Prostate gland (tissue), 2 donors: ENCODE results near the gene NDRG3.

ENCODE experiments used
- POLR2A ChIP-seq: fragments of 450-650 bp; IDR thresholded peaks from one replicate; pipeline ENCODE4 v1.6.1; 2016; ENCODE audit warnings: antibody characterized with exemption, mild to moderate bottlenecking
- POLR2AphosphoS5 ChIP-seq: sonication (generic); formaldehyde crosslinking; IDR thresholded peaks from one replicate; pipeline ENCODE4 v1.6.1; 2017; ENCODE audit warnings: antibody characterized with exemption
- TF ChIP-seq, protein P1 (sequence below), 4 experiments: fragments of 200-600 bp in 2 of 4; fragments of 450-650 bp in 2 of 4; sonication (generic) in 2 of 4; IDR thresholded peaks; 1 replicate in 3 of 4; 2 replicates in 1 of 4; pipeline ENCODE4 v1.5.1; 2016 to 2019; ENCODE audit warnings: antibody characterized with exemption in 4 of 4, mild to moderate bottlenecking in 2 of 4, moderate library complexity in 2 of 4

DNA sequence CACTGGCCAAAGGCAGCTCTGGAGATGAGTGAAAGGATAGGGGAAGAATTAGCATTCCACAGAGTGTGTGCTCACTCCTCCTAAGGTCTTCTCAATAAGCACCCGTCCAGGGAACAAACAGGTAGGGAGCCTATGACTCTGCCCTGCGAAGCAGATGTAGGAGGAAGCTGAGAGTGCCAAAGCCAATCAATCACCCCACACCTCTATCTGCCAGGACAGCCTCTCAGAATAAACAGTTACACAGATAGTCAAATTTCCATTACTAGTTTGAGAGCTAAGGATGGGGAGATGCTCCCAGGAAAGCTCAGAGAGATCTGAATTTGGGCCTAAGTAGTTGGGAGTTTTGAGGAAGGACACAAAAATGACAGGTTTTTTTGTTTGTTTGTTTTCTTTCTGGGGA is 59.4 kb downstream of the NDRG3 start:
- TF ChIP-seq, protein P1, sequence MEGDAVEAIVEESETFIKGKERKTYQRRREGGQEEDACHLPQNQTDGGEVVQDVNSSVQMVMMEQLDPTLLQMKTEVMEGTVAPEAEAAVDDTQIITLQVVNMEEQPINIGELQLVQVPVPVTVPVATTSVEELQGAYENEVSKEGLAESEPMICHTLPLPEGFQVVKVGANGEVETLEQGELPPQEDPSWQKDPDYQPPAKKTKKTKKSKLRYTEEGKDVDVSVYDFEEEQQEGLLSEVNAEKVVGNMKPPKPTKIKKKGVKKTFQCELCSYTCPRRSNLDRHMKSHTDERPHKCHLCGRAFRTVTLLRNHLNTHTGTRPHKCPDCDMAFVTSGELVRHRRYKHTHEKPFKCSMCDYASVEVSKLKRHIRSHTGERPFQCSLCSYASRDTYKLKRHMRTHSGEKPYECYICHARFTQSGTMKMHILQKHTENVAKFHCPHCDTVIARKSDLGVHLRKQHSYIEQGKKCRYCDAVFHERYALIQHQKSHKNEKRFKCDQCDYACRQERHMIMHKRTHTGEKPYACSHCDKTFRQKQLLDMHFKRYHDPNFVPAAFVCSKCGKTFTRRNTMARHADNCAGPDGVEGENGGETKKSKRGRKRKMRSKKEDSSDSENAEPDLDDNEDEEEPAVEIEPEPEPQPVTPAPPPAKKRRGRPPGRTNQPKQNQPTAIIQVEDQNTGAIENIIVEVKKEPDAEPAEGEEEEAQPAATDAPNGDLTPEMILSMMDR (IDR thresholded peaks at IDR 0.05) = no peak
- TF ChIP-seq POLR2A (no peak), POLR2AphosphoS5 (no peak)
